ENCODE measurements around the gene C15orf39.
"Not testable (repeated sequence)": the region's sequence is repeated elsewhere in the genome, so short reads cannot be mapped to it uniquely, and the experiment has no call there.

GRCh38 chr15:75227112-75227511 lies 25.4 kb downstream of the C15orf39 start:
- TF ChIP-seq CTCF, ZNF239, ZBTB20 (tag by site-specific recombination; IDR thresholded peaks at IDR 0.05): not testable (repeated sequence)

All from HEK293 (cell line).